ENCODE data around the gene ACTN4.

GRCh38 chr19:38720559-38721236 lies 73.2 kb downstream of the ACTN4 start:
- TF ChIP-seq POLR2A (IDR thresholded peaks at IDR 0.05) (no peak), CTCF (IDR thresholded peaks at IDR 0.05) (no peak)
